ENCODE results near the gene ZBTB7C.

DNA sequence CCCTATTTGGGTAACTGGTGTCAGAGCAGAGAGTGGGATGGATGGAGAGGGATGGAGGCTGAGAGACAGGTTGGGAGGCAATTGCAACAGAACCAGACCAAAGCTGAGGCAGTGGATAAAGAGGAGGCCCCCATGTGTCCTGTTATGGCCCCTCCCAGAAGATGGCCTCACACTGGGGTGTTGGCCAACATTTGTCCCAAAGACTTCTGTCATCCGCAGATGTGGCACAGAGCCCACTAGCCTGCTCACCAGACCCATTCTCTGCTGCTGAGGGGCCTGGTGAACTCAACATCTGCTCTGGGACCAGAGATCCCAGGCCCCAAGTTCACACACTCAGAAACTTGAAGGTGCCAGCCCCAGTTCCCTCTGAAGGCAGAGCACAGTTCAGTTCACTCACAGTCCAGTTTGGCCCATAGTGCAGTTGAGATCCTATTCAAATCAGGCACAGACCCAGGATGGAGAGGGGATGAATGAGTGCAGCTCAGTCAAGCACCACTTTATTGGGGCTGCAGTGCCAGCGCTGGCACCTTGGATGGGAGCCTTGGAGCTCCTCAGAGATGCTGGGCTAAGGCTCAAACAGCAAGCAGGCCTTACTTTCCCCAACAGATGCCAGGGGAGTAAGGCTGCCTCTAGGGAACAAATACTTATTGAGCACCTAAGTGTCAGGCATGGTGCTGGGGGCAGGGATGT is 189.2 kb downstream of the ZBTB7C start:
- TF ChIP-seq, protein P1, sequence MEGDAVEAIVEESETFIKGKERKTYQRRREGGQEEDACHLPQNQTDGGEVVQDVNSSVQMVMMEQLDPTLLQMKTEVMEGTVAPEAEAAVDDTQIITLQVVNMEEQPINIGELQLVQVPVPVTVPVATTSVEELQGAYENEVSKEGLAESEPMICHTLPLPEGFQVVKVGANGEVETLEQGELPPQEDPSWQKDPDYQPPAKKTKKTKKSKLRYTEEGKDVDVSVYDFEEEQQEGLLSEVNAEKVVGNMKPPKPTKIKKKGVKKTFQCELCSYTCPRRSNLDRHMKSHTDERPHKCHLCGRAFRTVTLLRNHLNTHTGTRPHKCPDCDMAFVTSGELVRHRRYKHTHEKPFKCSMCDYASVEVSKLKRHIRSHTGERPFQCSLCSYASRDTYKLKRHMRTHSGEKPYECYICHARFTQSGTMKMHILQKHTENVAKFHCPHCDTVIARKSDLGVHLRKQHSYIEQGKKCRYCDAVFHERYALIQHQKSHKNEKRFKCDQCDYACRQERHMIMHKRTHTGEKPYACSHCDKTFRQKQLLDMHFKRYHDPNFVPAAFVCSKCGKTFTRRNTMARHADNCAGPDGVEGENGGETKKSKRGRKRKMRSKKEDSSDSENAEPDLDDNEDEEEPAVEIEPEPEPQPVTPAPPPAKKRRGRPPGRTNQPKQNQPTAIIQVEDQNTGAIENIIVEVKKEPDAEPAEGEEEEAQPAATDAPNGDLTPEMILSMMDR (conservative IDR thresholded peaks at IDR 0.05 in 1 of 2, IDR thresholded peaks at IDR 0.05 in 1 of 2; ENCODE audit: extremely low read depth in 1 of 2, insufficient read depth in 1 of 2, low read depth in 1 of 2, low read length in 2 of 2) = no peak
- TF ChIP-seq EZH2 (IDR thresholded peaks at IDR 0.05; ENCODE audit: borderline replicate concordance, low read length) = no peak

All from mammary epithelial cell (primary cell).